Neutrophil (primary cell): Measurements from ENCODE around the gene OSGIN1.

Experiments used
- H3K27ac ChIP-seq: fragments of 200-600 bp; sonication (generic); 2 replicates; pipeline ENCODE4 v1.5.1; 2016; ENCODE audit warnings: mild to moderate bottlenecking, moderate library complexity
- H3K27me3 ChIP-seq: fragments of 200-600 bp; sonication (generic); 2 replicates; pipeline ENCODE4 v1.6.0; 2016; ENCODE audit warnings: mild to moderate bottlenecking
- H3K36me3 ChIP-seq: fragments of 200-600 bp; sonication (generic); 2 replicates; pipeline ENCODE4 v1.5.1; 2017
- H3K4me1 ChIP-seq, 2 experiments: fragments of 200-600 bp in 1 of 2; sonication (generic) in 1 of 2; 1 replicate in 1 of 2; 2 replicates in 1 of 2; pipeline versions ENCODE4 v1.5.1 to v1.6.1; 2013 to 2016; ENCODE audit warnings: low read depth in 1 of 2, low read length in 1 of 2, mild to moderate bottlenecking in 1 of 2, moderate library complexity in 1 of 2; ENCODE audit not compliant: control insufficient read depth in 1 of 2, insufficient read depth in 1 of 2
- H3K4me3 ChIP-seq, 2 experiments: fragments of 200-600 bp in 1 of 2; sonication (generic) in 1 of 2; 1 replicate in 1 of 2; 2 replicates in 1 of 2; pipeline ENCODE4 v1.5.1; 2013 to 2016; ENCODE audit warnings: low read depth in 1 of 2, low read length in 1 of 2, mild to moderate bottlenecking in 1 of 2, moderate library complexity in 1 of 2
- H3K9me3 ChIP-seq: fragments of 200-600 bp; sonication (generic); 2 replicates; pipeline ENCODE4 v1.5.1; 2016
- TF ChIP-seq, protein P1 (sequence below): fragments of 200-600 bp; sonication (generic); IDR thresholded peaks from 2 replicates; pipeline ENCODE4 v1.5.1; 2016; ENCODE audit warnings: antibody characterized with exemption

OSGIN1 gene, protein sequence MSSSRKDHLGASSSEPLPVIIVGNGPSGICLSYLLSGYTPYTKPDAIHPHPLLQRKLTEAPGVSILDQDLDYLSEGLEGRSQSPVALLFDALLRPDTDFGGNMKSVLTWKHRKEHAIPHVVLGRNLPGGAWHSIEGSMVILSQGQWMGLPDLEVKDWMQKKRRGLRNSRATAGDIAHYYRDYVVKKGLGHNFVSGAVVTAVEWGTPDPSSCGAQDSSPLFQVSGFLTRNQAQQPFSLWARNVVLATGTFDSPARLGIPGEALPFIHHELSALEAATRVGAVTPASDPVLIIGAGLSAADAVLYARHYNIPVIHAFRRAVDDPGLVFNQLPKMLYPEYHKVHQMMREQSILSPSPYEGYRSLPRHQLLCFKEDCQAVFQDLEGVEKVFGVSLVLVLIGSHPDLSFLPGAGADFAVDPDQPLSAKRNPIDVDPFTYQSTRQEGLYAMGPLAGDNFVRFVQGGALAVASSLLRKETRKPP

DNA sequence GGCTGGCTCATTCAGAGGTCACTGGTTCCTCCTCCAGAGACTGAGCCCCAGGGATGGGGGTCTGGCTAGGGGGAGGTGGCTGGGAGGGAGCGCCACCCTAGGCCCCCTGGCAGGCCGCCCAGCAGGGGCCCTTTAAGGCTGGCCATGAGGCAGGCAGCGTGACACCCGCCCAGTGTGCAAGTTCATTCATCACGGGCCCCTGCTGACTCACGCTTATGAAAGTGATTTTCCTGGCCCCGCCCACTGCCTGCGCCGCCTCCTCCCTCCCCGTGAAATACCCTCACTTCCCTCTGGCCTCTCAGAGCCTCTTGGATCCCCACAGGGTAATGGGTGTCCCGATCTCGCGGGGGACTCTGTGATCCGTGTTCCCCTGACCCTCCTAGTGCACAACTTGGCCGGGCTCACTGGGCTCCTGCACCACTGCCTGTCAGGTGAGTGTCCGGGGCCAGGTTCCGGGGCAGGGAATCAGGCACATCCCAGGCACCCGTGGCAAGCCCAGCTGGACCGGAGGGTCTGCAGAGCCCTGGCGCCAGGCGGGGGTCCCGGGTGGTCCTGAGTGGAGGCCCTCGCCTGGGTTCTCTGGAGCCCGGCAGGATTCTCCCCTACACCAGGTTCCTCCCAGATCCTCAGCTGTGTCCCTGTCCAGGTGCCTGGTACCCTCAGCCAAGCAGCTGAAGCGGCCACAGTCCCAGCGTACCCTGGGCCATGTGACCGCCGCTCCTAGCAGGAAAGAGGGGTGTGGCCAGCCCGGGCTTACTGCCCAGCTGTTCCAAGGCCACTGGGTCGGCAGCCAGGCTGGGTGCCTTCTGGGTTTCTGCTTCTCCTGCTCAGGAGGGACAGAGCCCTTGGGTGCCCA is at the start of gene OSGIN1:
TSS of gene OSGIN1 (plus strand) at position 301 of the 856 bp plus-strand sequence. CDS start 4,432 bp downstream, outside the sequence.
- Histone ChIP-seq H3K27ac (peak within 1 kb of the TSS; percentile 81), H3K9me3 (no peaks in the 10 kb centered on the region), H3K4me3 (peak within 1 kb of the TSS; percentile 74 to 76), H3K4me1 (peaks cover 24 to 33% of the 10 kb centered on the region in 2 experiments), H3K36me3 (no peaks in the 10 kb centered on the region), H3K27me3 (peaks cover 27% of the 10 kb centered on the region)
- TF ChIP-seq, protein P1, sequence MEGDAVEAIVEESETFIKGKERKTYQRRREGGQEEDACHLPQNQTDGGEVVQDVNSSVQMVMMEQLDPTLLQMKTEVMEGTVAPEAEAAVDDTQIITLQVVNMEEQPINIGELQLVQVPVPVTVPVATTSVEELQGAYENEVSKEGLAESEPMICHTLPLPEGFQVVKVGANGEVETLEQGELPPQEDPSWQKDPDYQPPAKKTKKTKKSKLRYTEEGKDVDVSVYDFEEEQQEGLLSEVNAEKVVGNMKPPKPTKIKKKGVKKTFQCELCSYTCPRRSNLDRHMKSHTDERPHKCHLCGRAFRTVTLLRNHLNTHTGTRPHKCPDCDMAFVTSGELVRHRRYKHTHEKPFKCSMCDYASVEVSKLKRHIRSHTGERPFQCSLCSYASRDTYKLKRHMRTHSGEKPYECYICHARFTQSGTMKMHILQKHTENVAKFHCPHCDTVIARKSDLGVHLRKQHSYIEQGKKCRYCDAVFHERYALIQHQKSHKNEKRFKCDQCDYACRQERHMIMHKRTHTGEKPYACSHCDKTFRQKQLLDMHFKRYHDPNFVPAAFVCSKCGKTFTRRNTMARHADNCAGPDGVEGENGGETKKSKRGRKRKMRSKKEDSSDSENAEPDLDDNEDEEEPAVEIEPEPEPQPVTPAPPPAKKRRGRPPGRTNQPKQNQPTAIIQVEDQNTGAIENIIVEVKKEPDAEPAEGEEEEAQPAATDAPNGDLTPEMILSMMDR = peak; percentile 49

DNA sequence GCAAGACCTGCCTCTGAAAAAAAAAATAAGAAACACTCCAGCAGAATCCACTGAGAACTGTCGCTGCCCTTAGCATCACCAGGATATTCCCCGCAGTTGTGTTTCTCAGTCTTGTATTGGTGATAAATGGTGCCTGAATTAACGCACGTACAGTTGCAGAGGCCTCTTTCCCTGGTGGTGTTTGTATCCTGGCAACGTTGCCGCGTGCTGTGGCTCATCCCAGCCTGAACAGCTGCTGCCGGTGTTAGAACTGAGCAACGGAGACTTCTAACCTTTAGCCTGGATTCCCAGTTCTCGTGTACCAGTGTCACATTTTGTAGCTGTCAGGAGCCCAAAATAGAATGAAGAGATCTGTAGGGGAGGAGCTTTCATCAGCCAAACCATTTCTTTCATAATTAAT is 49.3 kb upstream of the OSGIN1 start:
- Histone ChIP-seq H3K4me1 (peaks cover 10 to 11% of the 10 kb centered on the region in 2 experiments), H3K4me3 (no peak overlapping the region), H3K9me3 (no peaks in the 10 kb centered on the region), H3K27me3 (no peaks in the 10 kb centered on the region), H3K27ac (no peak overlapping the region), H3K36me3 (peaks cover 22% of the 10 kb centered on the region)
- TF ChIP-seq, protein P1 = no peak

DNA sequence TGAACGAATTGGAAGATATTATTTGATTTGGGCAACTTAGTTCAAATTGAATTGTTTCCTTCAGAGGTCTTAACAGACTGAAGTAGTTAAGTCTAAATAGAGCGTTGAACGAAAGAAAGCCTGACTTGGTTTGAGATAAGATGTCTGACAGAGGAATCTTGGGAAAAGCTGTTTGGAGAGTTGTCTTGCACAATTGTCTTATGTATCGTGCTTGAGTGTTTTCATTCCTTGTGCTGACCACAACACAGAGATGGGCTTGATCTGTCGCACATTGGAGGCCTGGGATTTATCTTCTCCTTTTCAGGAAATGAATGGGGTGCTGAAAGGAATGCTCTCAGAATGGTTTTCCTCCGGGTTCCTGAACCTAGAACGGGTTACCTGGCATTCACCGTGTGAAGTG is 46.4 kb upstream of the OSGIN1 start:
- H3K4me3 ChIP-seq = no peak overlapping the region
- no peaks in the 10 kb centered on the region for H3K4me1 ChIP-seq
- TF ChIP-seq, protein P1 = no peak
- peaks cover 47% of the 10 kb centered on the region for H3K36me3 ChIP-seq
- no peaks in the 10 kb centered on the region for H3K9me3 ChIP-seq
- no peaks in the 10 kb centered on the region for H3K27me3 ChIP-seq
- no peak overlapping the region for H3K27ac ChIP-seq

DNA sequence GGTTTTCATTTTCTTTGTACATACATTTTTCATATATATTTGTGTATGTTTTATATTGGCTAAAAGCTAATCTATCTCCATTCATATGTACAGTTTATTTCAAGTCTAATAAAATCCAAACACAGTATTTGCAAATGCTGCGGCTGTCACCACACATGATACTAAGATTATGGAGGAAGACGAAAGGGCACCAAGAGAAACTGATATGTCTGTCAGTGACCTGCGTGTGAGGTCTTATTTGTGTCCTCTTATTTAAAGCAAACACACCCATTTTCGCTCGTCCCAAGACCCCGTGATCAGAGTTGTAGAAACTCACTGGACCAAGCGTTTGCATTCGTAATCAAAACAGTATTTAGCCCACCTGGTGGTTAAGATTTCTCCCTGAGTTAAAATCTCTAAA is 45.9 kb upstream of the OSGIN1 start:
- H3K36me3 ChIP-seq = peaks cover 51% of the 10 kb centered on the region
- no peaks in the 10 kb centered on the region for H3K27me3 ChIP-seq
- no peak overlapping the region for H3K4me3 ChIP-seq
- H3K27ac ChIP-seq = no peak overlapping the region
- no peaks in the 10 kb centered on the region for H3K4me1 ChIP-seq
- TF ChIP-seq, protein P1 = no peak
- no peaks in the 10 kb centered on the region for H3K9me3 ChIP-seq

DNA sequence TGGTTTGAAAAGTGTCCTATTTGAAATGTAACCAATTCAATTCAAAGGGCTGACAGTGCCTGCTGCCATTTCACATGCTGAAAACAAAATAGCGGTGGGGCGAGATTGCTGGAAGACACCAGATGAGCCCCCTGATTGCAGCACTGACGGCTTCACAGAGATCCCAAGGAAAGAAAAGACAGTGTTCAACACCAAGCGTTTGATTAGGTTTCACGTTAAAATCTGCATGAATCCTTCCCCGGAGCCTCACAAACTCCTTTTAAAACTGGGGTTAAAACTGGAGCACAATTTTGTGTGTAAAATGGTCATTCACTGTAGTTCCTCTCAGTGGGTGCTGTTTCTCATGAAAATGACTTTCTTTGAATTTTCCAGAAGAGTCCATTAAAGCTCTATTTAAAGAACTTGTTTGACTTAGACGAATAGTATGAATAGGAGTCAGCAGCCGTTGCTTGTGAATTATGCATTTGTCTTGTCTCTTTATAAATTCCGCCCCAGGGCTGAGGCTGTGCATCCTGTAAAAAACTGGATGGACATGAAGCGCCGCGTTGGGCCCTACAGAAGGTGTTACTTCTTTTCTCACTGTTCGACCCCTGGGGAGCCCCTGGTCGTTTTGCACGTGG is 45.3 kb upstream of the OSGIN1 start:
- TF ChIP-seq, protein P1 = no peak
- Histone ChIP-seq H3K9me3 (no peaks in the 10 kb centered on the region), H3K27ac (no peak overlapping the region), H3K36me3 (peaks cover 57% of the 10 kb centered on the region), H3K27me3 (no peaks in the 10 kb centered on the region), H3K4me3 (no peak overlapping the region), H3K4me1 (no peaks in the 10 kb centered on the region)
